Inferior parietal cortex (tissue), 1 donor: ENCODE results near the gene ZNF384.
A peak's percentile ranks its signal among the peaks of the same experiment; 100 is the strongest.

Experiments used
- DNase-seq: peaks from one replicate; pipeline ENCODE4 v3.0.0-alpha.2; 2016; ENCODE audit errors: extremely low spot score

Gene ZNF384

GRCh38 chr12:6699259-6699988, 10.2 kb upstream of the ZNF384 start:
- no peak for DNase-seq

- no peak for DNase-seq
These were observed 9.3 kb upstream of the ZNF384 start for GRCh38 chr12:6698352-6699046.

- DNase-seq, result no peak
These were observed 8.6 kb upstream of the ZNF384 start for GRCh38 chr12:6697584-6698351.

- DNase-seq, result no peak
These were observed 7.8 kb upstream of the ZNF384 start for GRCh38 chr12:6696690-6697583.

- no peak for DNase-seq
These were observed 6.3 kb upstream of the ZNF384 start for GRCh38 chr12:6695313-6696045.

GRCh38 chr12:6694701-6695100, 5.5 kb upstream of the ZNF384 start:
- DNase-seq, result no peak

- DNase-seq, result no peak
These were observed 4.7 kb upstream of the ZNF384 start for GRCh38 chr12:6693832-6694355.

GRCh38 chr12:6692888-6693287, 3.7 kb upstream of the ZNF384 start:
- no peak for DNase-seq

- DNase-seq, result no peak
These were observed 2.3 kb upstream of the ZNF384 start for GRCh38 chr12:6691473-6691872.

- peak; percentile 80 for DNase-seq
These were observed 604 bp downstream of the ZNF384 start for GRCh38 chr12:6688543-6688998.

GRCh38 chr12:6685814-6686213, 3.4 kb downstream of the ZNF384 start:
- no peak for DNase-seq

- DNase-seq, result peak; percentile 44
These were observed 4.6 kb downstream of the ZNF384 start for GRCh38 chr12:6684609-6685008.

GRCh38 chr12:6676962-6677361, 12.2 kb downstream of the ZNF384 start:
- DNase-seq, result no peak

- no peak for DNase-seq
These were observed 17.0 kb downstream of the ZNF384 start for GRCh38 chr12:6672143-6672542.

- no peak for DNase-seq
These were observed 21.5 kb downstream of the ZNF384 start for GRCh38 chr12:6667559-6668210.

- no peak for DNase-seq
These were observed 23.0 kb downstream of the ZNF384 start for GRCh38 chr12:6666211-6666610.

GRCh38 chr12:6664902-6665301, 24.3 kb downstream of the ZNF384 start:
- no peak for DNase-seq

GRCh38 chr12:6662906-6663742, 26.1 kb downstream of the ZNF384 start, which contains the start of gene ING4:
Gene ING4, minus strand, starts transcription at chr12:6663119. Its CDS starts 18 bp downstream, at chr12:6663101.
- DNase-seq, result peak; percentile 100

GRCh38 chr12:6662602-6662905, 26.6 kb downstream of the ZNF384 start:
- no peak for DNase-seq
